ENCODE measurements around the gene NTRK3.

The NTRK3 gene

GRCh38 chr15:88141269-88141889 is 115.2 kb downstream of the NTRK3 start:
- H3K79me2 ChIP-seq (ENCODE audit: control insufficient read depth, insufficient read depth, low read length, unreplicated experiment) = no peaks in the 10 kb centered on the region
- no peak overlapping the region for H3K27ac ChIP-seq (ENCODE audit: low read depth, low read length)
- no peaks in the 10 kb centered on the region for H3K36me3 ChIP-seq (ENCODE audit: insufficient read depth, low read length)
- H2AFZ ChIP-seq (ENCODE audit: low read length, unreplicated experiment) = no peak overlapping the region
- H3K4me3 ChIP-seq (ENCODE audit: low read depth, low read length) = no peak overlapping the region
- no peaks in the 10 kb centered on the region for H3K27me3 ChIP-seq (ENCODE audit: insufficient read depth, low read length)
- H3K4me1 ChIP-seq (ENCODE audit: control insufficient read depth, insufficient read depth, low read length, unreplicated experiment) = no peaks in the 10 kb centered on the region

- no peaks in the 10 kb centered on the region for H3K27me3 ChIP-seq (ENCODE audit: insufficient read depth, low read length)
- no peaks in the 10 kb centered on the region for H3K4me1 ChIP-seq (ENCODE audit: control insufficient read depth, insufficient read depth, low read length, unreplicated experiment)
- no peak overlapping the region for H3K27ac ChIP-seq (ENCODE audit: low read depth, low read length)
- H3K36me3 ChIP-seq (ENCODE audit: insufficient read depth, low read length) = no peaks in the 10 kb centered on the region
- H3K4me3 ChIP-seq (ENCODE audit: low read depth, low read length) = no peak overlapping the region
- H2AFZ ChIP-seq (ENCODE audit: low read length, unreplicated experiment) = no peak overlapping the region
- no peaks in the 10 kb centered on the region for H3K79me2 ChIP-seq (ENCODE audit: control insufficient read depth, insufficient read depth, low read length, unreplicated experiment)
Measured at GRCh38 chr15:88140398-88140797, 116.1 kb downstream of the NTRK3 start.

GRCh38 chr15:88139936-88140335 is 116.6 kb downstream of the NTRK3 start:
- Histone ChIP-seq H3K36me3 (ENCODE audit: insufficient read depth, low read length) (no peaks in the 10 kb centered on the region), H3K27me3 (ENCODE audit: insufficient read depth, low read length) (no peaks in the 10 kb centered on the region), H3K79me2 (ENCODE audit: control insufficient read depth, insufficient read depth, low read length, unreplicated experiment) (no peaks in the 10 kb centered on the region), H3K4me1 (ENCODE audit: control insufficient read depth, insufficient read depth, low read length, unreplicated experiment) (no peaks in the 10 kb centered on the region), H2AFZ (ENCODE audit: low read length, unreplicated experiment) (no peak overlapping the region), H3K4me3 (ENCODE audit: low read depth, low read length) (no peak overlapping the region), H3K27ac (ENCODE audit: low read depth, low read length) (no peak overlapping the region)

GRCh38 chr15:88133795-88134194 is 122.7 kb downstream of the NTRK3 start:
- Histone ChIP-seq H3K27me3 (ENCODE audit: insufficient read depth, low read length) (no peaks in the 10 kb centered on the region), H3K27ac (ENCODE audit: low read depth, low read length) (no peak overlapping the region), H3K79me2 (ENCODE audit: control insufficient read depth, insufficient read depth, low read length, unreplicated experiment) (no peaks in the 10 kb centered on the region), H2AFZ (ENCODE audit: low read length, unreplicated experiment) (no peak overlapping the region), H3K36me3 (ENCODE audit: insufficient read depth, low read length) (no peaks in the 10 kb centered on the region), H3K4me3 (ENCODE audit: low read depth, low read length) (no peak overlapping the region), H3K4me1 (ENCODE audit: control insufficient read depth, insufficient read depth, low read length, unreplicated experiment) (no peaks in the 10 kb centered on the region)

GRCh38 chr15:88132499-88132898 is 124.0 kb downstream of the NTRK3 start:
- H3K27ac ChIP-seq (ENCODE audit: low read depth, low read length) = no peak overlapping the region
- H3K36me3 ChIP-seq (ENCODE audit: insufficient read depth, low read length) = no peaks in the 10 kb centered on the region
- no peaks in the 10 kb centered on the region for H3K4me1 ChIP-seq (ENCODE audit: control insufficient read depth, insufficient read depth, low read length, unreplicated experiment)
- no peak overlapping the region for H3K4me3 ChIP-seq (ENCODE audit: low read depth, low read length)
- H3K27me3 ChIP-seq (ENCODE audit: insufficient read depth, low read length) = no peaks in the 10 kb centered on the region
- no peaks in the 10 kb centered on the region for H3K79me2 ChIP-seq (ENCODE audit: control insufficient read depth, insufficient read depth, low read length, unreplicated experiment)
- no peak overlapping the region for H2AFZ ChIP-seq (ENCODE audit: low read length, unreplicated experiment)

GRCh38 chr15:88131937-88132336 is 124.6 kb downstream of the NTRK3 start:
- Histone ChIP-seq H3K27ac (ENCODE audit: low read depth, low read length) (no peak overlapping the region), H3K36me3 (ENCODE audit: insufficient read depth, low read length) (no peaks in the 10 kb centered on the region), H3K4me3 (ENCODE audit: low read depth, low read length) (no peak overlapping the region), H3K27me3 (ENCODE audit: insufficient read depth, low read length) (no peaks in the 10 kb centered on the region), H2AFZ (ENCODE audit: low read length, unreplicated experiment) (no peak overlapping the region), H3K79me2 (ENCODE audit: control insufficient read depth, insufficient read depth, low read length, unreplicated experiment) (no peaks in the 10 kb centered on the region), H3K4me1 (ENCODE audit: control insufficient read depth, insufficient read depth, low read length, unreplicated experiment) (no peaks in the 10 kb centered on the region)

GRCh38 chr15:88127432-88127790 is 129.1 kb downstream of the NTRK3 start:
- Histone ChIP-seq H3K79me2 (ENCODE audit: control insufficient read depth, insufficient read depth, low read length, unreplicated experiment) (no peaks in the 10 kb centered on the region), H3K27me3 (ENCODE audit: insufficient read depth, low read length) (no peaks in the 10 kb centered on the region), H3K27ac (ENCODE audit: low read depth, low read length) (no peak overlapping the region)

GRCh38 chr15:88126695-88127431 is 129.7 kb downstream of the NTRK3 start:
- H3K79me2 ChIP-seq (ENCODE audit: control insufficient read depth, insufficient read depth, low read length, unreplicated experiment) = no peaks in the 10 kb centered on the region
- no peak overlapping the region for H2AFZ ChIP-seq (ENCODE audit: low read length, unreplicated experiment)
- no peak overlapping the region for H3K27ac ChIP-seq (ENCODE audit: low read depth, low read length)
- no peak overlapping the region for H3K4me3 ChIP-seq (ENCODE audit: low read depth, low read length)
- H3K36me3 ChIP-seq (ENCODE audit: insufficient read depth, low read length) = no peaks in the 10 kb centered on the region
- H3K4me1 ChIP-seq (ENCODE audit: control insufficient read depth, insufficient read depth, low read length, unreplicated experiment) = no peaks in the 10 kb centered on the region
- no peaks in the 10 kb centered on the region for H3K27me3 ChIP-seq (ENCODE audit: insufficient read depth, low read length)

More at GRCh38 chr15:88127432-88127790, 129.1 kb downstream of the NTRK3 start:
- Histone ChIP-seq H3K4me1 (ENCODE audit: control insufficient read depth, insufficient read depth, low read length, unreplicated experiment) (no peaks in the 10 kb centered on the region), H3K4me3 (ENCODE audit: low read depth, low read length) (no peak overlapping the region), H3K36me3 (ENCODE audit: insufficient read depth, low read length) (no peaks in the 10 kb centered on the region), H2AFZ (ENCODE audit: low read length, unreplicated experiment) (no peak overlapping the region)

GRCh38 chr15:88125576-88125975 is 131.0 kb downstream of the NTRK3 start:
- no peaks in the 10 kb centered on the region for H3K36me3 ChIP-seq (ENCODE audit: insufficient read depth, low read length)
- H3K27ac ChIP-seq (ENCODE audit: low read depth, low read length) = no peak overlapping the region
- no peaks in the 10 kb centered on the region for H3K79me2 ChIP-seq (ENCODE audit: control insufficient read depth, insufficient read depth, low read length, unreplicated experiment)
- no peaks in the 10 kb centered on the region for H3K27me3 ChIP-seq (ENCODE audit: insufficient read depth, low read length)
- no peak overlapping the region for H3K4me3 ChIP-seq (ENCODE audit: low read depth, low read length)
- no peaks in the 10 kb centered on the region for H3K4me1 ChIP-seq (ENCODE audit: control insufficient read depth, insufficient read depth, low read length, unreplicated experiment)
- H2AFZ ChIP-seq (ENCODE audit: low read length, unreplicated experiment) = no peak overlapping the region

- H3K4me3 ChIP-seq (ENCODE audit: low read depth, low read length) = no peak overlapping the region
- H3K36me3 ChIP-seq (ENCODE audit: insufficient read depth, low read length) = no peaks in the 10 kb centered on the region
- no peaks in the 10 kb centered on the region for H3K27me3 ChIP-seq (ENCODE audit: insufficient read depth, low read length)
- no peaks in the 10 kb centered on the region for H3K79me2 ChIP-seq (ENCODE audit: control insufficient read depth, insufficient read depth, low read length, unreplicated experiment)
- no peak overlapping the region for H3K27ac ChIP-seq (ENCODE audit: low read depth, low read length)
- no peaks in the 10 kb centered on the region for H3K4me1 ChIP-seq (ENCODE audit: control insufficient read depth, insufficient read depth, low read length, unreplicated experiment)
- no peak overlapping the region for H2AFZ ChIP-seq (ENCODE audit: low read length, unreplicated experiment)
Measured at GRCh38 chr15:88124199-88124598, 132.3 kb downstream of the NTRK3 start.

GRCh38 chr15:88121968-88122530 is 134.5 kb downstream of the NTRK3 start:
- Histone ChIP-seq H3K36me3 (ENCODE audit: insufficient read depth, low read length) (no peaks in the 10 kb centered on the region), H3K79me2 (ENCODE audit: control insufficient read depth, insufficient read depth, low read length, unreplicated experiment) (no peaks in the 10 kb centered on the region), H3K4me3 (ENCODE audit: low read depth, low read length) (no peak overlapping the region), H3K27me3 (ENCODE audit: insufficient read depth, low read length) (no peaks in the 10 kb centered on the region), H3K4me1 (ENCODE audit: control insufficient read depth, insufficient read depth, low read length, unreplicated experiment) (no peaks in the 10 kb centered on the region), H2AFZ (ENCODE audit: low read length, unreplicated experiment) (no peak overlapping the region), H3K27ac (ENCODE audit: low read depth, low read length) (no peak overlapping the region)

Data from ACC112 (cell line).